HL-60 (cell line): ENCODE measurements around the gene AK8.

Experiments
- DNase-seq, 2 experiments: peaks; one replicate each; pipeline ENCODE4 v3.0.0-alpha.2; 2010 to 2020; ENCODE audit warnings: low read depth in 1 of 2, low spot score in 1 of 2
- H3K27ac ChIP-seq: fragments of 250-450 bp; sonication (Bioruptor Pico); replicated peaks from 2 replicates; pipeline ENCODE4 v1.5.1; 2020; ENCODE audit warnings: mild to moderate bottlenecking, moderate library complexity
- H3K27me3 ChIP-seq: fragments of 250-450 bp; sonication (Bioruptor Pico); 2 replicates; pipeline ENCODE4 v1.5.1; 2021; ENCODE audit warnings: mild to moderate bottlenecking, moderate library complexity; ENCODE audit not compliant: insufficient read depth, poor library complexity, severe bottlenecking
- H3K4me3 ChIP-seq: replicated peaks from 2 replicates; pipeline ENCODE4 v1.5.1; 2011; ENCODE audit warnings: mild to moderate bottlenecking, control low read depth, low read length; ENCODE audit not compliant: insufficient read depth
- GABPA ChIP-seq: IDR thresholded peaks from 2 replicates; pipeline ENCODE4 v1.6.1; 2012; ENCODE audit warnings: low read depth
- POLR2AphosphoS5 ChIP-seq: IDR thresholded peaks from 2 replicates; pipeline ENCODE4 v1.6.1; 2012; ENCODE audit warnings: low read depth
- SPI1 ChIP-seq: IDR thresholded peaks from 2 replicates; pipeline ENCODE4 v1.6.1; 2012; ENCODE audit warnings: low read depth, mild to moderate bottlenecking, borderline replicate concordance
- TF ChIP-seq, protein P1 (sequence below): IDR thresholded peaks from one replicate; pipeline ENCODE4 v1.5.1; 2011; ENCODE audit warnings: low read length, control low read depth, inconsistent platforms; ENCODE audit not compliant: insufficient read depth
- TF ChIP-seq, protein P2 (sequence below): IDR thresholded peaks from 2 replicates; pipeline ENCODE4 v1.6.1; 2012; ENCODE audit warnings: low read depth; ENCODE audit not compliant: insufficient replicate concordance

The AK8 gene

DNA sequence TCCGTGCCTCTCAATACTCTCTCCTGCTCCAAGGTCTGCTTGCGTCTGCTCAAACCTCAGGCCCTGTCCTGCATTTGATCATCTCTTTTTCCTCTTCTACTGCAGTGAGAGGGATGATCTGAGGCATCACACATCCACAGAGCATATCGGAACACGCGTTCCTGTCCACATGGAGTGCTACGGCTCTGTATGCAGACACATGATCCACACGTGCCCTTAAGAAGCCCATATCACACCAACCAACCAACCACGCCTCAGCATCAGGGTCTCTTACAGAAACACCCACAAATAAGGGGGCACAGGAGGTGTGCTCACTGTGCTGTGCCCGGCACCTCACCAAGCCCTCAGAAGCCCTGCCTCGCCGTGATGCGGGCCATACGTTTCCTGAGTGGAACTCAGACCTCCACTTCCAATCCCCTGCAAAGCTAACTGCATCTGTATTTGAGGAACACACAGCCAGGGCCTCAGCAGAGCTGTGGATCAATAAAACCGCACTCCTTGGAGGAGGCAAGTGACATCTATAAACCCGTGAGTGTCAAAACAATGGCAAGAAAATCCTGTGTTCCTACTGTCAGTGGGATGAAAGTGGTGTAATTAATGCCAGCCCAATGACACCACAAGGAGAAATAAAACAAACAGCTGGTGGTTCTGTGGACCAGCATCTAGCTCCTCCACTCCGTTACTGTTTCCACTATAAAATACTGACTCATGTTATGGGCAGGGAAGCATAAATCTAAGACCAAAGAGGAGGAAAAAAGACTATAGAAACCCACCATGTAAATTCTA is 40.4 kb downstream of the AK8 start:
- Histone ChIP-seq H3K4me3 (no peak overlapping the region), H3K27me3 (no peaks in the 10 kb centered on the region), H3K27ac (no peak overlapping the region)
- no peak for TF ChIP-seq GABPA
- TF ChIP-seq, protein P1, sequence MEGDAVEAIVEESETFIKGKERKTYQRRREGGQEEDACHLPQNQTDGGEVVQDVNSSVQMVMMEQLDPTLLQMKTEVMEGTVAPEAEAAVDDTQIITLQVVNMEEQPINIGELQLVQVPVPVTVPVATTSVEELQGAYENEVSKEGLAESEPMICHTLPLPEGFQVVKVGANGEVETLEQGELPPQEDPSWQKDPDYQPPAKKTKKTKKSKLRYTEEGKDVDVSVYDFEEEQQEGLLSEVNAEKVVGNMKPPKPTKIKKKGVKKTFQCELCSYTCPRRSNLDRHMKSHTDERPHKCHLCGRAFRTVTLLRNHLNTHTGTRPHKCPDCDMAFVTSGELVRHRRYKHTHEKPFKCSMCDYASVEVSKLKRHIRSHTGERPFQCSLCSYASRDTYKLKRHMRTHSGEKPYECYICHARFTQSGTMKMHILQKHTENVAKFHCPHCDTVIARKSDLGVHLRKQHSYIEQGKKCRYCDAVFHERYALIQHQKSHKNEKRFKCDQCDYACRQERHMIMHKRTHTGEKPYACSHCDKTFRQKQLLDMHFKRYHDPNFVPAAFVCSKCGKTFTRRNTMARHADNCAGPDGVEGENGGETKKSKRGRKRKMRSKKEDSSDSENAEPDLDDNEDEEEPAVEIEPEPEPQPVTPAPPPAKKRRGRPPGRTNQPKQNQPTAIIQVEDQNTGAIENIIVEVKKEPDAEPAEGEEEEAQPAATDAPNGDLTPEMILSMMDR: no peak
- TF ChIP-seq, protein P2, sequence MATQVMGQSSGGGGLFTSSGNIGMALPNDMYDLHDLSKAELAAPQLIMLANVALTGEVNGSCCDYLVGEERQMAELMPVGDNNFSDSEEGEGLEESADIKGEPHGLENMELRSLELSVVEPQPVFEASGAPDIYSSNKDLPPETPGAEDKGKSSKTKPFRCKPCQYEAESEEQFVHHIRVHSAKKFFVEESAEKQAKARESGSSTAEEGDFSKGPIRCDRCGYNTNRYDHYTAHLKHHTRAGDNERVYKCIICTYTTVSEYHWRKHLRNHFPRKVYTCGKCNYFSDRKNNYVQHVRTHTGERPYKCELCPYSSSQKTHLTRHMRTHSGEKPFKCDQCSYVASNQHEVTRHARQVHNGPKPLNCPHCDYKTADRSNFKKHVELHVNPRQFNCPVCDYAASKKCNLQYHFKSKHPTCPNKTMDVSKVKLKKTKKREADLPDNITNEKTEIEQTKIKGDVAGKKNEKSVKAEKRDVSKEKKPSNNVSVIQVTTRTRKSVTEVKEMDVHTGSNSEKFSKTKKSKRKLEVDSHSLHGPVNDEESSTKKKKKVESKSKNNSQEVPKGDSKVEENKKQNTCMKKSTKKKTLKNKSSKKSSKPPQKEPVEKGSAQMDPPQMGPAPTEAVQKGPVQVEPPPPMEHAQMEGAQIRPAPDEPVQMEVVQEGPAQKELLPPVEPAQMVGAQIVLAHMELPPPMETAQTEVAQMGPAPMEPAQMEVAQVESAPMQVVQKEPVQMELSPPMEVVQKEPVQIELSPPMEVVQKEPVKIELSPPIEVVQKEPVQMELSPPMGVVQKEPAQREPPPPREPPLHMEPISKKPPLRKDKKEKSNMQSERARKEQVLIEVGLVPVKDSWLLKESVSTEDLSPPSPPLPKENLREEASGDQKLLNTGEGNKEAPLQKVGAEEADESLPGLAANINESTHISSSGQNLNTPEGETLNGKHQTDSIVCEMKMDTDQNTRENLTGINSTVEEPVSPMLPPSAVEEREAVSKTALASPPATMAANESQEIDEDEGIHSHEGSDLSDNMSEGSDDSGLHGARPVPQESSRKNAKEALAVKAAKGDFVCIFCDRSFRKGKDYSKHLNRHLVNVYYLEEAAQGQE: no peak
- TF ChIP-seq SPI1: no peak
- TF ChIP-seq POLR2AphosphoS5: no peak
- DNase-seq: no peak

DNA sequence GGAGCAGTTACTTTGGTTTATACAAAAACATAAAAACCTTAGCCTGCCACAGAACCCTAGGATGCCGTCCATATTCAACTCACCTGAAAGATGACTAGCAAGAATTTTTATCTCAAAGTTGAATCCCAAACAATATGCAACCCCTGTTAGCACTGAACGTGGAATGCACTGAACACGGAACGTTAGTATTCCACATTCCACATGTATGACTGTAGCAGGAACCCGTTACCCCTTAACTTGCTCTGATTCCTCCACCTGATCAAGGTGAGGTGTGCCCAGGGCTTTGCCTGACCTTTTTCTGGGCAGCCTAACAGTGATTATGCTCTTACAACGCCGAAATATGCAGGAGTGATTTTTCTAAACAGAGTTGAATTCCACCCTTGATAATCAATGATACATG is 43.7 kb downstream of the AK8 start:
- Histone ChIP-seq H3K27ac (no peak overlapping the region), H3K27me3 (no peaks in the 10 kb centered on the region)

DNA sequence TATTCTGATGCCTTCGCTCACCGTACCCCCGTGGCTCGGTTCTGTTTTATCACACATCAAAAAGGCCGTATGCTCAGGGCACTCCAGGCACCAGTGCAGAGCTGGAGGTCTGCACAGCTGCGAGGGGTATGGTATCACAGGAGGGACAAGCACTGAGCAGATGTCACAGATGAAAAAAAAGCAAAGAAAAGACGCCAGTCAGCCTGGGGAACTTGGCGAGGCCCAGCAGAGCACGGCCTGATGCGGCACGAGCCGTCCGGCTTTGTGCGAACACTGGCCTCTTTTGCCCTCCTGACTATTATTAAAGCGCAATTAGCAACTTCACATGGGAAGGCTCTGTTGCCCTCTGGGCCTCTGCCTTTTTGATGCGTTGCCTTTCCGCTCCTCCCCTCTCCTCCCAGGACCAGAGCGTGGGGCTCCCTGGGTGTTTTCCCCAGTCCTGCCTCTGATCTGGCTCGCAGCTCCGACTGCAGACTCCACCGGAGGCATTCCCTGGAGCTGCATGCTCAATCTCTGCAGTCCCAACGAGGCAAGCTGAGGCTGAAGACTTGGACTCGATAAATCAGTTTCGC is 44.4 kb downstream of the AK8 start:
- Histone ChIP-seq H3K27me3 (no peaks in the 10 kb centered on the region), H3K4me3 (no peak overlapping the region), H3K27ac (no peak overlapping the region)
- no peak for TF ChIP-seq SPI1
- TF ChIP-seq, protein P2: no peak
- TF ChIP-seq GABPA: no peak
- no peak for DNase-seq

More for the DNA sequence above, 43.7 kb downstream of the AK8 start:
- TF ChIP-seq POLR2AphosphoS5 (no peak), GABPA (no peak), SPI1 (no peak)
- TF ChIP-seq, protein P1: no peak
- TF ChIP-seq, protein P2: no peak
- no peak for DNase-seq
- no peak overlapping the region for H3K4me3 ChIP-seq
